Spleen (tissue), 11 donors: ENCODE measurements around the gene NIPSNAP3A. TPM values are rescaled to one million over a fixed set of nuclear protein-coding genes. Genes with fewer than 3 reads are reported as not detected.

Experiments
- DNase-seq: peaks from one replicate; pipeline ENCODE4 v3.0.0-alpha.2; 2020
- H3K27ac ChIP-seq, 8 donors: fragments of 200-600 bp; sonication (generic) in 7 of 8; 1 replicate in 4 of 8; 2 replicates in 4 of 8; pipeline versions ENCODE4 v1.5.0 to v1.8.0; 2016 to 2021; ENCODE audit warnings: inconsistent platforms in 4 of 8, mild to moderate bottlenecking in 4 of 8, moderate library complexity in 1 of 8
- H3K27me3 ChIP-seq, 7 donors: fragments of 200-600 bp; sonication (generic) in 6 of 7; replicated peaks in 1 of 7; 1 replicate in 4 of 7; 2 replicates in 3 of 7; pipeline versions ENCODE4 v1.5.0 to v1.8.0; 2016 to 2021; ENCODE audit warnings: inconsistent platforms in 3 of 7, mild to moderate bottlenecking in 1 of 7
- H3K36me3 ChIP-seq, 6 donors: fragments of 200-600 bp; sonication (generic) in 5 of 6; 1 replicate in 4 of 6; 2 replicates in 2 of 6; pipeline versions ENCODE4 v1.5.0 to v1.8.0; 2016 to 2021; ENCODE audit warnings: inconsistent platforms in 2 of 6
- H3K4me1 ChIP-seq, 6 donors: fragments of 200-600 bp; sonication (generic) in 5 of 6; 1 replicate in 3 of 6; 2 replicates in 3 of 6; pipeline versions ENCODE4 v1.5.0 to v1.8.0; 2016 to 2021; ENCODE audit warnings: inconsistent platforms in 3 of 6
- H3K4me3 ChIP-seq, 8 donors: fragments of 200-600 bp; sonication (generic) in 7 of 8; 1 replicate in 4 of 8; 2 replicates in 4 of 8; pipeline versions ENCODE4 v1.5.0 to v1.8.0; 2016 to 2021; ENCODE audit warnings: inconsistent platforms in 4 of 8, mild to moderate bottlenecking in 4 of 8, moderate library complexity in 2 of 8
- H3K9me3 ChIP-seq, 8 donors: fragments of 200-600 bp; sonication (generic) in 7 of 8; 1 replicate in 4 of 8; 2 replicates in 4 of 8; pipeline versions ENCODE4 v1.5.0 to v1.8.0; 2016 to 2021; ENCODE audit warnings: inconsistent platforms in 4 of 8
- CTCF ChIP-seq, 11 experiments: fragments of 200-600 bp in 7 of 11; fragments of 450-650 bp in 4 of 11; sonication (generic) in 4 of 11; IDR thresholded peaks in 8 of 11; conservative IDR thresholded peaks in 3 of 11; 1 replicate in 7 of 11; 2 replicates in 4 of 11; pipeline versions ENCODE4 v1.4.0 to v1.8.0; 2016 to 2021; ENCODE audit warnings: antibody characterized with exemption in 11 of 11, inconsistent platforms in 4 of 11, mild to moderate bottlenecking in 1 of 11
- POLR2A ChIP-seq, 3 donors: fragments of 450-650 bp; IDR thresholded peaks; one replicate each; pipeline ENCODE4 v1.5.1; 2017; ENCODE audit warnings: antibody characterized with exemption in 3 of 3, mild to moderate bottlenecking in 1 of 3
- POLR2AphosphoS5 ChIP-seq, 3 donors: sonication (generic); formaldehyde crosslinking; IDR thresholded peaks; one replicate each; pipeline ENCODE4 v1.5.1; 2017; ENCODE audit warnings: antibody characterized with exemption in 3 of 3
- WGBS, 5 donors: extraction: QIAGEN DNeasy Blood & Tissue Kit in 3 of 5; methylation state at CpG; one replicate each; pipeline versions ENCODE4 v1.1.5 to v1.1.7; 2013 to 2018; 5-methylcytosine and 5-hydroxymethylcytosine counted together
- intact Hi-C: fragments of 100-400 bp; cut with DNase I; formaldehyde crosslinking; loops from one replicate; pipeline ENCODE4 v1.15.0; 2023; ENCODE audit warnings: low total_unique reads
- polyA plus RNA-seq, 3 donors: library from polyadenylated mRNA; stranded (reverse); fragments of 200-250 nt; gene quantifications; one replicate each; pipeline ENCODE4 v1.2.1, GENCODE V29; 2013
- total RNA-seq, 7 donors: library from RNA; depleted of rRNA in 3 of 7; stranded (reverse); fragments of >200 nt in 3 of 7; fragmentation: NEBNext Ultra II Directional in 4 of 7; extraction: Animal tissue kit (Norgen Biotek cat#: 25700) in 4 of 7; gene quantifications; one replicate each; pipeline versions ENCODE4 v1.1.0 to v1.2.1, GENCODE V29; 2016 to 2021
- donor health status: healthy with polysubstance abuse.
- donor health status: DM: no; HTN: no; CAD: no; lungs with moderate emphysema.
- donor health status: DM: no; HTN: no; CAD: no.
- donor health status: Bipolar disorder and iron deficiency.
- donor health status: healthy.
- donor health status: DM: no; HTN: no; CAD: no.
- donor health status: DM: yes; HTN: yes; CAD: no.

NIPSNAP3A gene
- total and polyA plus RNA-seq, 10 donors, result 17.2 to 28.5 (median 23.4) TPM

DNA sequence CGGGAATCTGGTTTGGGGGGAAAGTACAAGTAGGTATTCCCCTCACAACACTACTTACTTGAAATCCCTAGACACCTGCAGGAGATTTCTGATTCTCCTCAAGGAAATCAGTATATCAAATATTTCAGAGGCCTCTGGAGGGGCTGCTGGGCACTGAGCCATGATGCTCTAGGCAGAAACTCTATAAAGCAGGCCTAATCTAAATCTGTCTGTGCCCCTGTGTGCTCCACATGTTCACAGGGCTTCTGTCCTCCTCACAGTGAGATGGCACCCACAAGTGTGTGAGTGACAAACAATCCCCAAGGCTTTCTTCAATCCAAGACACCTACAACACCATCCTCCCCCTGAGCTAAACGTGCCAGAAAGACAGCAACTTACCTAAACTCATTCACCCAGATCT lies 55.4 kb downstream of the NIPSNAP3A start:
- no peak overlapping the region for H3K4me3 ChIP-seq
- no peaks in the 10 kb centered on the region for H3K9me3 ChIP-seq
- no peak overlapping the region for H3K27ac ChIP-seq
- intact Hi-C loops, result no loop called here
- H3K36me3 ChIP-seq, result peaks cover 0 to 98% (median 57%) of the 10 kb centered on the region in 6 donors
- no peaks in the 10 kb centered on the region for H3K4me1 ChIP-seq
- H3K27me3 ChIP-seq, result no peaks in the 10 kb centered on the region
- WGBS, 5 donors, result 87 to 95% (median 89%) methylated on average over 2 of the region's 2 CpGs
- TF ChIP-seq POLR2AphosphoS5 (IDR thresholded peaks at IDR 0.05) (no peak), CTCF (IDR thresholded peaks at IDR 0.05 in 8 of 11, conservative IDR thresholded peaks at IDR 0.05 in 3 of 11) (no peak), POLR2A (IDR thresholded peaks at IDR 0.05) (no peak)
- no peak for DNase-seq

DNA sequence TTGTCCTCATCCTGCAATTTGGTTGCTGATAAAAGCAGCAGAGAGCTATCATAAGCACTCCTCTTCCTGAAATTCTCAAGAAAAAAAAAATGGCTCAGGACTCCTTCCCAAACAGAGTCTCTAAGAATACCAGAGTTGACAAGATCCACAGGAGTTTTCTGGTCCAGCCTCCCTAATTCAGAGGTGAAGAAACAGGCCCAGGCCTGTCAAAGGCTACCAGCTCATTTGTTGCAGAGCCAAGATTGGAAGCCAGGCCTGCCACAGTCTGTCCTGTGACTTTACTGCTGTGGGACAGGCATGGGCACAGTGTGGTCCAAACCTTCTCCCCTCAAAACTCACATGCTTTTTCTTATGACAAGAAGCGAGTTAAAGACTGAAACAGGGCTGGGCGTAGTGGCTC lies 58.0 kb downstream of the NIPSNAP3A start:
- WGBS, 5 donors, result 92 to 98% (median 96%) methylated on average over 2 of the region's 2 CpGs
- no peaks in the 10 kb centered on the region for H3K27me3 ChIP-seq
- no peak overlapping the region for H3K27ac ChIP-seq
- no peak for DNase-seq
- H3K9me3 ChIP-seq, result no peaks in the 10 kb centered on the region
- TF ChIP-seq POLR2A (IDR thresholded peaks at IDR 0.05), result no peak
- no peak for TF ChIP-seq POLR2AphosphoS5 (IDR thresholded peaks at IDR 0.05)
- TF ChIP-seq CTCF (IDR thresholded peaks at IDR 0.05 in 8 of 11, conservative IDR thresholded peaks at IDR 0.05 in 3 of 11), result no peak
- peaks cover 3 to 100% (median 47%) of the 10 kb centered on the region in 6 donors for H3K36me3 ChIP-seq
- H3K4me3 ChIP-seq, result no peak overlapping the region
- intact Hi-C loops, result no loop called here
- no peaks in the 10 kb centered on the region for H3K4me1 ChIP-seq

GRCh38 chr9:104808035-104808614 lies 60.6 kb downstream of the NIPSNAP3A start:
- H3K4me3 ChIP-seq, result no peak overlapping the region
- no peak overlapping the region for H3K27ac ChIP-seq
- no peak for TF ChIP-seq POLR2AphosphoS5 (IDR thresholded peaks at IDR 0.05)
- no peak for TF ChIP-seq POLR2A (IDR thresholded peaks at IDR 0.05)
- peak in 2 of 11 experiments; percentile 8 to 19 for TF ChIP-seq CTCF (IDR thresholded peaks at IDR 0.05 in 8 of 11, conservative IDR thresholded peaks at IDR 0.05 in 3 of 11)
- H3K27me3 ChIP-seq, result no peaks in the 10 kb centered on the region
- DNase-seq, result no peak
- no peaks in the 10 kb centered on the region for H3K4me1 ChIP-seq
- peaks cover 3 to 100% (median 41%) of the 10 kb centered on the region in 6 donors for H3K36me3 ChIP-seq
- intact Hi-C loops, result no loop called here
- 65 to 80% (median 73%) methylated on average over 3 of the region's 3 CpGs for WGBS, 5 donors
- no peaks in the 10 kb centered on the region for H3K9me3 ChIP-seq

Other genes with a start within 250 kb of the NIPSNAP3A start
- gene OR13F1, start 243.4 kb upstream of the NIPSNAP3A start, total RNA-seq, result not detected
- not detected for gene OR13F1, start 243.4 kb upstream of the NIPSNAP3A start, polyA plus RNA-seq
- not detected for gene OR13C4, start 220.5 kb upstream of the NIPSNAP3A start, total RNA-seq
- not detected for gene OR13C4, start 220.5 kb upstream of the NIPSNAP3A start, polyA plus RNA-seq
- not detected for gene OR13C3, start 210.8 kb upstream of the NIPSNAP3A start, total RNA-seq
- gene OR13C3, start 210.8 kb upstream of the NIPSNAP3A start, polyA plus RNA-seq, result not detected
- gene OR13C8, start 178.5 kb upstream of the NIPSNAP3A start, total RNA-seq, result not detected
- not detected for gene OR13C8, start 178.5 kb upstream of the NIPSNAP3A start, polyA plus RNA-seq
- gene OR13C5, start 148.3 kb upstream of the NIPSNAP3A start, total RNA-seq, result under 1 TPM in 1 of 7 donors, not detected in 6; 0.70 TPM
- gene OR13C5, start 148.3 kb upstream of the NIPSNAP3A start, polyA plus RNA-seq, result not detected
- gene OR13C2, start 142.1 kb upstream of the NIPSNAP3A start, total RNA-seq, result not detected
- not detected for gene OR13C2, start 142.1 kb upstream of the NIPSNAP3A start, polyA plus RNA-seq
- gene OR13C9, start 129.5 kb upstream of the NIPSNAP3A start, total RNA-seq, result not detected
- gene OR13C9, start 129.5 kb upstream of the NIPSNAP3A start, polyA plus RNA-seq, result not detected
- not detected for gene OR13D1, start 53.2 kb upstream of the NIPSNAP3A start, total RNA-seq
- not detected for gene OR13D1, start 53.2 kb upstream of the NIPSNAP3A start, polyA plus RNA-seq
- gene NIPSNAP3B, start 16.4 kb downstream of the NIPSNAP3A start, total RNA-seq, result 1 to 10 TPM; 1.9 to 4.8 (median 4.3) TPM
- gene NIPSNAP3B, start 16.4 kb downstream of the NIPSNAP3A start, polyA plus RNA-seq, result 1 to 10 TPM; 2.2 to 3.3 (median 2.8) TPM
- gene ABCA1, start 180.5 kb downstream of the NIPSNAP3A start, total RNA-seq, result 10 to 100 TPM; 55.0 to 78.4 (median 68.3) TPM
- 1 to 10 TPM; 4.5 to 5.0 (median 4.7) TPM for gene ABCA1, start 180.5 kb downstream of the NIPSNAP3A start, polyA plus RNA-seq